ENCODE data around the gene SLC30A1.
"Not testable (repeated sequence)": the region's sequence is repeated elsewhere in the genome, so short reads cannot be mapped to it uniquely, and the experiment has no call there.

The SLC30A1 gene

DNA sequence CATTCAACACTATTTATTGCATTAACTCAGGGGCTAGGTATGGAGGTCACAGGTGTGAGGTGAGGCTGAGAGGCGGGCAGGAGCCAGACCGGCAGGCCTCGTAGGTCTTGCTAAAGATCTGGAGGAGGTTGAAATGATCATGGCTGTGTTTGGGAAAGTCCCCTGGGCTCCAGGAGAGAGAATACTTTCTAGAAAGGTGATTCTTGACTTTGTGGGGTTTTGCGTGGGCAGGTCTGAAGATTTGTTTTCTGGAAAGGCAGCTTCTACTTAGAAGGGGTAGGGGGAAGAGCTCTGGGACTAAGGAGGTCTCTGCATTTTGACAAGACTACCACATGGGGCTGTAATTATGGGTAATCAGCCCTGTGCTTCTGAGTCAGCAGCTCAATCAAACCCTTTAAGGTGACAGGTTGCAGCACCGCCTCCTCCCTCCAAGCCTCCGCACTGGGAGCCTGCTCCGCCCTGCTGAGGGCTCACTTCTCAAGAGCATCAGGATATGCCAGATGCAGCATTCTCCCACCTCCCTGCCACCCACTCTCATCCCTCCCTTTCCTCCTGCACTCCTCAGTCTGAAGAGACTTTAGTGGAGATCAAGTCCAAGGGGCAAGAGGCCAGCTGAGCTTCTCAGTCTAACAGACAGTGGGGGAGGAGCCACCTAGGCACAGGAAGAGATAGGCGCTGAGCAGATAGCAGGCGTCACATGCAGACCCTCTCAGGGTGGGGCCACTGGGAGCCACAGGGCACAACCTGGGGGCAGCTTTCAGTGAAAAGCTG, 30.5 kb downstream of the SLC30A1 start:
- no peak for DNase-seq (ENCODE audit: low read depth)

DNA sequence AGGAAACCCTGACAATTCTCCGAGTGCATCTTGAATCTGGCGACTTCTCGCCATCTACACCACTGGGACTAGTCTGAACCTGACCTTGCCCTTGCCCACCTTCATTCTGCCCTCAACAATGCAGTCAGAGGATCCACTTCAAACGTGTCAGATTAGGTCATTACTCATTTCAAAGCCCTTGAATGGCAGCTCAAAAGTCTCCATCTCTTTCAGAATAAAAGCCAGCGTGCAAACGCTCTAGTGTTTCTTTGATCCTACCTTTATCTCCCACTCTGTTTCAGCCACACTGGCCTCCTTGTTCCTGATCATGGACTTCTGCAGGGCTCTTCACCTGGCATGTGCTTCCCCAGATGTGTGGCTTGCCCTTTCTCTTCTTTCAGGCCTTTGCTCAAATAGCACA, 31.3 kb downstream of the SLC30A1 start:
- no peak for DNase-seq (ENCODE audit: low read depth)

DNA sequence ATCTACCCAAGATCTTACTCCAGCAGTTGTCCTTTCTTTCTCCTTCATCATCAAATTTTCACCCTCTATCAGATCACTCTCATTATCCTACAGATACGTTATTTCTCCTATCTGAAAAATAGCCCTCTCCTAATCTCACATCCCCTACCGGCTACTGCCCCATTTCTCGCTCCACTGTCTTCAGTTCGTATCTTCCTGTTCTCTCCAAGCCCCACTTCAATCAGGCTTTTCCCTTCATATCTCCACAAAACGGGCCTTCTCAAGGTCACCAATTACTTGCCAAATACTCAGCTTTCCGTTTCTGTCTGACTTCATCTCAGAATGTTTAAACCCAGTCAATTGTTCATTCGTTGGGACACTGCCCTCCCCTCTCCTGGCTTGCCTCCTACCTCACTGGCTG, 32.4 kb downstream of the SLC30A1 start:
- DNase-seq (ENCODE audit: low read depth): no peak

DNA sequence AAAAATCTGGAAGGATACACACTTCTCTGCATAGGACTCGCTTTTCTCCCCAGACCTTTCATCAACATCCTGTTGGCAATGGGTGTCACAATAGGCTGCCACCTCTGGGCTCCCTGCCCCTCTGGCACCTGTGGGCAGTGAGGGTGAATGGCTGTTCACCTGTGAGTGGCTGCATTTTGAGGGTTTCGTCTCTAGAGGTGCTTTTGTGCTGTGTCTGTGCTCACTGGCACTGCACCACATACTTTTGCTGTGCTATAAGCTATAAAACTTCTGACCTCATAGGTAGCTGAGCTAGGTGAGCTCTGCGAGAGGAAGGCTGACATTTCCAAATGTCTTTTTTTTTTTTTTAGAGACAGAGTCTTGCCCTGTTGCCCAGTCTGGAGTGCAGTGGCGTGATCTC, 35.9 kb downstream of the SLC30A1 start:
- no peak for DNase-seq (ENCODE audit: low read depth)

DNA sequence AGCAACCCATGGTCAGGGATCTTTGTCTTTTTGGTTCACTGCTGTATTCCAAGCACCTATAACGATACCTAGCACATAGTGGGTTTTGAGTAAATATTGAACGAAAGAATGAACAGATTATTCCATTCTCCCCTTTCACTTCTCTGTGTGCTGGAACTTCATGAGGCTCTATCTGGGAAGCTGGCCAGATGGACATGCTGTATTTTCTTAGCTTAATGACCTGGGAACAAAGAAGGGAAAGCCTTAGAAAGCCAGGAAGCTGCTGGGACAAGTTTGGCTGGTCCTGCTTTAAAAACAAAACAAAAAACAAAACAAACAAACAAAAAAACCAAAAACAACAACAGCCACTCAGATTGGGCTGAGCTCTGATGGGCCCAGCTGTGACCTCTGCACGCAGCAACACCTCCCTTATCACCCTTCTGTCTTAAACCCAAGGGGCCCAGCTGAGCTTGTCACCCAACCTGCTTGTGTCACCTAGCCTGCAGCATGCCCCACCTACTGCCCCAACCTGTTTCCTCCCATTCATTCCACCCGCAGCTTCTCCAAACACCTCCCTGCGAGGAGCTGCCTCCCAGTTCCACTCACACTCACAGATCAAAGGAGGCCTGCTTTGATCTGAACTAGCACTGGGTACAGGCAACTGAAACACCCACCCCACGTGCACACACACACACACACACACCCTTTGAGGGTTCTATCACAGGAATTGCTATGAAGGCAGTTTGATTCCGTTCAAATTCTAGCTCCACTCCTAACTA, 37.1 kb downstream of the SLC30A1 start:
- peak; percentile 34 for DNase-seq (ENCODE audit: low read depth)

DNA sequence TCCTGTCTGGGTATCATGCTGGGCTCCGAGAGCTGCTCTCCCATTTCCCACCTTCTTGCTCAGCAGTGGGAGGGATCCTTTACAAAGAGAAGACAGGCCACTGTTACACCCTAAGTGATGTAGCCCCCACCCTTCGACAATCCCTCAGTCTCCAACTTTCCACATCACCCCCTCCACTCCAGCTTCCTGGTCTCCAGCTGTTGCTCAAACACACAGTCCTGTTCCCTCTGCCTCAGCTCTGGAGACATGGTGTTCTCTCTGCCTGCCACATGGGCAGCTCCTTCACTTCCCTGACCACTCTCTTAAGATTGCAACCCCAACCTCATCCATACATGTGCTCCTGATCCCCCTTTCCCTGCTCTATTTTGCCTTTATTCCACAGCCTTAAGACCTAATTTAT, 37.7 kb downstream of the SLC30A1 start:
- DNase-seq (ENCODE audit: low read depth): no peak

DNA sequence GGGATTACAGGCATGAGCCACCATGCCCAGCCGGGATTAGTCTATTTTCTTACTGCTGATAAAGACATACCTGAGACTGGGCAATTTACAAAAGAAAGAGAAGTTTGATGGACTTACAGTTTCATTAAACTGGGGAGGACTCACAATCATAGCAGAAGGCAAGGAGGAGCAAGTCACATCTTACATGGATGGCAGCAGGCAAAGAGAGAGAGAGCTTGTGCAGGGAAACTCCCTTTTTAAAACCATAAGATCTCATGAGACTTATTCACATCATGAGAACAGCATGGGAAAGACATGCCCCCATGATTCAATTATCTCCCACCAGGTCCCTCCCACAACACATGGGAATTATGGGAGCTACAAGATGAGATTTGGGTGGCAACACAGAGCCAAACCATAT, 38.1 kb downstream of the SLC30A1 start:
- not testable (repeated sequence) for DNase-seq (ENCODE audit: low read depth)

DNA sequence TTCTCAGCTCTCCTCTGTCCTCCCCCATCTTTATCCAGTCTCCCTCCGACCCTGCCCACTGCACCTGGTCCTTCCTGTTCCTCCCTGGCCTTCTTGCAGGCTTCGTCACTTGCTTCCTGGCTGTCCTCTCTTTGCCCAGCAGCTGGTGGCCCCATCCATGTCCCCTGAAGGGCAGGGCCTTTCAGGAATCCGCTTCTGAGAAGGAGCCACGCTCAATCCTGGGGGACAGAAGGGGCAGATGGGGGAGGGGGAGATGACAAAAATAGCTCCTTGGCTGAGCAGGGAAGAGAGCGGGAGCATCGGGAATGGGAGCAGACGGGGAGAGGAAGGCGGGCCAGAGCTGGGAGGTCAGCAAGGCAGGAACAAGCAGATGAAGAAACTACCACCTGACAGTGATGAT, 40.7 kb downstream of the SLC30A1 start:
- no peak for DNase-seq (ENCODE audit: low read depth)

DNA sequence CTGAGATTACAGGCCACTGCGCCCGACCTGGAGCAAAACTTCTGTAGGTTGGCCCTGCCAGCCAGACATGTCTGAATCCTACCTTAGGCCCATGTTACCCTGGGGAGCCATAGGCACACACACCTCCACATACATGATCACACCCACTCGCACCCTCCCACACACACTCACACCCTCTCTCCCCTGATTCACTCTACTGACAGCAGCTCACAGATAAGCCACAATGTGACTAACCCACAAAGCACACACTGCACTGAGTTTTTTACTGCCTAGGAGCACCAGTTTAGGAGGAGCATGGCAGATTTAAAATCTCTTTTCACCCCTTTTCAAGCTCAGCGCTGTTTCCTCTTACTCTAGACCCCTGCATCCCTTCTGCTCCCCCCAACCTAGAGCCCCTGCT, 41.7 kb downstream of the SLC30A1 start:
- DNase-seq (ENCODE audit: low read depth): peak; percentile 45

DNA sequence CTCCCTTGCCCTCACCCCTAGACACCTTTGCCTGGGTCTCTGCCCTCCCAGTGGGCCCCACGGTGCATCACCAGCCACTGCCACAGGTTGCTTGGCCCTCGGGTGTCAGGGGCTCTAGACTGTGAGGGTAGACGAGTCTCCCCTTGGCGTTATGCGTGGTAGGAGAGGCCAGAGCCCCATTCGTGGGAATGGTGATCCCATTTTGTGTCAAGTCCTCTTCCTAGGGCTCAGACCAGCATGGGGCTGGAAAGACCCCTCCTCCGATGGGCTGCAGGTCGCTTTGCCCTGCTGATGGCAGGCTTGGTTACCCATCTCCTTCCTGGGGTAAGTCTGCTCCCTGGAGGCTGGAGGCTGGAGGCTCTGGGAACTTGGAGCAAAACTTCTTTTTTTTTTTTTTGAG, 42.4 kb downstream of the SLC30A1 start:
- no peak for DNase-seq (ENCODE audit: low read depth)

DNA sequence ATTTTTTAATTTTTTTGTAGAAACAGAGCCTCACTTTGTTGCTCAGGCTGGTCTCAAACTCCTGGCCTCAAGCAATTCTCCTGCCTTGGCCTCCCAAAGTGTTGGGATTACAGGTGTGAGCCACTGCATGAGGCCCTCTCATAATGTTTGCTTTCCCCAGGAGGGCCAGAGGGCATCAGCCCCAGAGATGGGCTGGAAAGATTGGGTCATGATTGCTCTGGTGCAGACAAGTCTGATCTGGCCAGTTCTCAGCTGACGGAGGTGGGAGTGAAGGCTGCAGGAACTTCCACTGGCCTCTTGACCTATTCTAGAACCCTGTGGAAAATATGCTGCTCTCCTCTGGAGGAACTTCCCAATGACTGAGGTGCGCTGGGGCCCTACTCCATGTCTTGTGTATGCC, 43.6 kb downstream of the SLC30A1 start:
- no peak for DNase-seq (ENCODE audit: low read depth)

DNA sequence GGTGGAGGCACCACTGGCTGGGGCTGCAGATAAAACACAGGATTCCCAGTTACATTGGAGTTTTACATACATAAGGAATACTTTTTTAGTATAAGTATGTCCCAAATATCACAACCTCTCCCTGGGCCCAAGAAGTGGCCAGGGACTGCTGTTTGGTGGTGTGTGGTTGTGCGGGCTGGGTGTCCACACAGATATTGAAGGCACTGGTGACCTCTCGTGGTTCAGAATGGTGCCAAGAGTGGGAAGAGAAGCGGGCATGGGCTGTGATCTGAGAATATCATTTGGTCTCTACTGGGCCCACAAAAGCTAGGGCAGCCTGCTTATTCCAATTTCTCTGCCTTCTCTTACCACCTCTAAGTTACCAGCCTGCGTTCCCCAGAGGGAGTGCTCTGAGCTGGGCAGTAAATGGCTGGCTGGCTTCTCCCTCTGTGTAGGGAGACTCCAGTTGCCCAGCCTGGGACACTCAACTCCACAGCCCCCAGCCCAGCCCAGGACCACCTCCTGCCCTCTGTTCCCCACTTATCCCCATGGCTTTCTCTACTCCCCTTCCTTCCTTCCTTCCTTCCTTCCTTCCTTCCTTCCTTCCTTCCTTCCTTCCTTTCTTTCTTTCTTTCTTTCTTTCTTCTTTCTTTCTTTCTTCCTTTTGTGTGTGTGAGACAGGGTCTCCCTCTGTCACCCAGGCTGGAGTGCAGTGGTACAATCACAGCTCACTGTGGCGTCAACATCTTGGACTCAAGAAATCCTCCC, 44.2 kb downstream of the SLC30A1 start:
- DNase-seq (ENCODE audit: low read depth): no peak

DNA sequence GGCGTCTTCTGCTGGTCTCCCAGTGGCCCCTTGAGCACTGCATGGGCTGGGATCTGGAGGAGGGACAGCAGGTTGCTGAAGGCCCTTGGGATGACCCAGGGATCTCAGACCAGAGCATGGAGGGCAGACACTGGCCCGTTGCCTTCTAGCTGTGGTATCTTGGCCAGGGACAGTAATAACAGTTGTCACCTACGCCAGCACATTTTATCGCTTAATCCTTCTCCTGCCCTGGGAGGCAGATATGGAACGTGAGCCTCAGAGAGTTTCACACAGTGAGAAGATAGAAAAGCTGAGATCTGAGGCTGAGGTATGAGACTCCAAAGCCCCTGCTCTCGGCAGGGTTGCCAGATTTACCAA, 46.9 kb downstream of the SLC30A1 start:
- DNase-seq (ENCODE audit: low read depth): no peak

DNA sequence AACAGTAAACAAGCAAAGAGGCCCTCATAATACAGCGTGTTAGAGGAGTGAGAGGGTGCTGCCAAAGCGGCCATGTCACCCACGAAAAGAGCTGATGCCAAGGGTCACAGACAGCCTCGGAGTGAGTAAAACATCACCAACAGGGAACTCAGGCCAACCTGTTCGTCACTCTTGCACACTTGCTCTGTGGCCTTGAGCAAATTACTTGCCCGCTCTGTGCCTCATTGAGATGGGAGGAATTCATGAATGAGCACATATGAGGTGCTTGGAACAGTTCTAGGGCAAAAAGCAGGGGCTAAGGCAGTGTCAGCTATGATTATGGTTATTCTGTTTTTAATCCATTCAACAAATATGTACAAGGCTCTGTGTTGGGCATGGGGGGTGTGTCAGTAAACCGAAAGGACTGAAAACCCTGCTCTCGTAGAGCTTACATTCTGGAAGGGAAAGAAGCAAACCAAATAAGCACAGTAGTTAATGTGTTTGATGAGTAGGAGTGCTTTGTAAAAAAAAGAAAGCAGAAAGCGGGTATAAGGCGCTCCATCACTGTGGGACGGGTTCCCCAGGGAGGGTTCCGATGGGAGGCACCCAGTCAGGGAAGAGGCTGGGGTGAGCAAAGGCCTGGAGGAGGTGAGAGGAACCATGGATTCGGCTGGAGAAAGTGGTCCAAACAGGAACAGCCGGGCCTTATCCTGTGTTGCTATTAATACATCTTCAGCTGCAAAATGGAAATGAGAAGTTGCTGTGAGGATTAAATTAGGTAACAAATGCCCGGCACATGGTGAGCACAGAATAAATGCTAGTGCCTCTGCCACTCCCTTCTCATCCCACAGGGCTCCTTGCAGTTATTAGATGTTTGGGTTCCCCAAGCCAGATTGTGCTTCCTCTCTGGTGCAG, 47.5 kb downstream of the SLC30A1 start:
- no peak for DNase-seq (ENCODE audit: low read depth)

DNA sequence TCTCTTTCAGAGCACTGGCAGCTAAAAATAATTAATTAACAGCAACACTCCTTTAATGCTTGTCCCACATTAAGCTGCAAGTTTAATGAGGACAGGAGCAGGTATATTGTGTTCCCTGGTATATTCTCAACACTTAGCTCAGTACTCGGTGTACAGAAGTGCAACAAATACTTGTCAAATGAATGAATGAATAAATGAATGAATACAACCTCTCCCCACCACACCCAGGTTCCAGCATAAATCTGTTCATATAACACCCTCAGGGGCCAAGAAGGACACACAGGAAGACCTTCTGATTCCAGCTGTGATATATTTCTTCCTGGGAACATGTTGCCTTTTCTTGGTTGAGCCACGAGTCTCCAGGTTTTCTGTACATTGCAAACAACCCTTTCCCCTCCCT, 48.9 kb downstream of the SLC30A1 start:
- no peak for DNase-seq (ENCODE audit: low read depth)

DNA sequence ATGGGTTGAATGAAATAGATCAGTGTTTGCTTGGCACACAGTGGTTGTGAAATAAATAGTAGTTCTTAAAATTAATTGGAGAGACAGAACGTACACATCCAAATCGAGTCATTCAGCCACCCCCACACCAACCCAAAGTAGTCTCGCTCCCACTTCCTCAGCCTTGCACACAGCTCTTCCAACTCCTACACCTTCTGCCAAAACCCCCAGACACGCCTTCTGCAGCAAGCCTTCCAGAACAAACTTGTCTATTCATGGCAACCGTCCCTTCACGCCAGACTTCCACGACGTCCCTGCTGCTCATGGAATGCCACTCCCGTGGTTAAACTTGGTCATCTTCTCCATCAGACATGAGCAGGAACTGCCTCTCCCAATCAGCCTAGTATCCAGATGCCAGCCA, 49.5 kb downstream of the SLC30A1 start:
- no peak for DNase-seq (ENCODE audit: low read depth)

DNA sequence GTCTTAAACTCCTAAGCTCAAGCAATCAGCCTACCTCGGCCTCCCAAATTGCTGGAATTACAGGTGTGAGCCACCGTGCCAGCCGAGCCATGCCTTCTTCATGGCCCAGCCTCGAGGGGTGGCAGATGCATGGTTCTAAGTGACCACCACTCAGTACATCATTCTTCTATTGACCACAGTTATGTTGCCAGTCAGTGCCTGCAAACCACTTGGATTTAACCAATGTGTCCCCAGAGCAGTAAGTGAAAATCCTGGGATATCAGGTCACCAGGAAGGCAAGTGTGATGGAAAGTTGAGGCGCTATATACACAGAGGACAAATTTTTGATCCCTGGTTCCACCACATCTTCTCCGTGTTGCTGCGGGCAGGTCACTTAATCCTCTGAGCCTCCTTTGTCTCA, 50.0 kb downstream of the SLC30A1 start:
- DNase-seq (ENCODE audit: low read depth): no peak

DNA sequence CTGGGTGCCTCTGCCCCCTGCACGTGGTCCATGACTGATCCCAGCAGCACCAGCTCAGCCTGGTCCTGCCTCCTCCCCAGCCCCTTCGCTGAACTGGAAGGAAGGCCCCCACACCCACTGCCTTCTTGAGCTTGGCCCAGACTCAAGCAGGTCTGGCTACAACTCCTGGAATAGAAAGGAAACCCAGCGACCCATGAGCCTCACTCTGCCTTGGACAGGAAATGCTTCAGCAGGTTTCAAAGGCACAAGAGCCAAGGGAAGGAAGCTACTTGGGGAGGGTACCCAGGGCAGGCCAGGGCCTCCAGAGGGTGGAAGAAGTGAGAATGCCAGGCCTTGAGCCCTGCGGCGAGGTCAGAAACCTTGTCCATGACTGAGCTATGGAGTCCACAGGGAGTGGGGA, 51.1 kb downstream of the SLC30A1 start:
- no peak for DNase-seq (ENCODE audit: low read depth)

DNA sequence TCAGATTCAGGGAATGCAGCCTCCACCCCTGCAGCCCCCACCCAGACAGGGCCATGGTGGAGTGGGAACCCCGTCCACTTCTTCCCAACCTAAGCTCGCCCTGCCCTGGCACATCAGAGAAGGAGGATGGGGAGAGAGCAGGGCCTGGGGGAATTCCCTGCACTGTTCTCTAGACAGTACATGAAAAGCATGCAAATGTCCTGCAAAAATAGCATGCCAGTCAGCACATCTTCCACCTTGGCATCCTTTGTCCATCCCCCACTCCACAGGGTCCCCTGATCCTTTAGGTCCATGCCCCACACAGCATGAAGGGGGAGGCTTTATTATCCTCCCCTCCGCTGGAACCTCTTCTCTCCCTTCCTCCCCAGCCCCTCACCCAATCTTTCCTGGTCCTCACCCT, 52.0 kb downstream of the SLC30A1 start:
- no peak for DNase-seq (ENCODE audit: low read depth)

DNA sequence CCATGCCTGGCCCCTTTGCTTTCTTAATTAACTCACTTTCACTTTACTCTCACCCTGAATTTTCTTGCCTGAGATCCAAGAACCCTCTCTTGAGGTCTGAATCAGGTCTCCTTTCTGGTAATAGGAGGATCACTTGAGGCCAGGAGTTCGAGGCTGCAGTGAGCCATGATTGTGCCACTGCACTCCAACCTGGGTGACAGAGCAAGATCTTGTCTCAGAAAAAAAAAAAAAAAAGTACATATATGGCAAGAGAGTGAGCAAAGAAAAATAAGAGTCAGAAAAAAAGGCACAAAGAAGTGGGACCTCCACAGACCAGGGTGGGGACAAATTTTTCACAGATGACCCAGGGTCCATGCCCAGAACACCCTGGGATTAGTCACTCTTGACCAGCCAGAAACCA, 52.9 kb downstream of the SLC30A1 start:
- no peak for DNase-seq (ENCODE audit: low read depth)

DNA sequence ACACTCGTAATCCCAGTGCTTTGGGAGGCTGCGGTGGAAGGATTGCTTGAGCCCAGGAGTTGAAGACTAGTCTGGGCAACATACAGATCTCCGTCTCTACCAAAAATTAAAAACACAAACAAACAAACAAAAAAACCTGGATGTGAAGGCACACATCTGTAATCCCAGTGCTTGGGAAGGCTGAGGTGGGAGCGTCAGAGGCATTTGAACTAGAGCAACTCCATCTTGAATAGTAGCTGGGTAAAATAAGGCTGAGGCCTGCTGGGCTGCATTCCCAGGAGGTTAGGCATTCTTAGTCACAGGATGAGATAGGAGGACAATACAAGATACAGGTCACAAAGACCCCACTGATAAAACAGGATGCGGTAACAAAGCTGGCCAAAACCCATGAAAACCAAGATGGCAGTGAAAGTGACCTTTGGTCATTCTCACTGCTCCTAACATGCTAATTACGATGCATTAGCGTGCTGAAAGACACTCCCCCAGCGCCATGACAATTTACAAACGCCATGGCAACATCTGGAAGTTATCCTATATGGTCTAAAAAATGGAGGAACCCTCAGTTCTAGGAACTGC, 53.8 kb downstream of the SLC30A1 start:
- no peak for DNase-seq (ENCODE audit: low read depth)

DNA sequence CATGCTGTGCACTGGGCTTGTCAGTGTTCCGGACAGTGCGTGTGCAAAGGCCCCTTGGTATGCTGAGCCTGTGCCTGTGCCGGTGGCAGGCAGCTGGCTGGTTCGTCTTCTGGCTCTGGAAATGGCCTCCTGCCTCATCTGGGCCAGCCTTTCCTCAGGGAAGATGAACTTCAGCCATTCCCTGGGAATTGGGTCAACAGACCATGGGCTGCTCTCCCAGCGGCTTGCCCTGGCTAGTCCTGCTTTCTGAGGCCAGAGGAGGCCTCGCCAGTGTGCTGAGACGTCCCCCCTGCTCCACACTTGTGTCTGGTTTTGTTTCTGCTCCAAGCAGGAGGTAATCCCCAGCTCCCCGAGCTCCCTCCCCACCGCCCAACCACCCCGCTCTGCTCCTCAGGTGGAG, 54.4 kb downstream of the SLC30A1 start:
- DNase-seq (ENCODE audit: low read depth): no peak
